ENCODE results near the gene BCO2. TPM values are rescaled to one million over a fixed set of nuclear protein-coding genes. Genes with fewer than 3 reads are reported as not detected.
A peak's percentile ranks its signal among the peaks of the same experiment; 100 is the strongest.

Gene BCO2
- total RNA-seq, 1 experiment from 2014 or later = 2.9 TPM

DNA sequence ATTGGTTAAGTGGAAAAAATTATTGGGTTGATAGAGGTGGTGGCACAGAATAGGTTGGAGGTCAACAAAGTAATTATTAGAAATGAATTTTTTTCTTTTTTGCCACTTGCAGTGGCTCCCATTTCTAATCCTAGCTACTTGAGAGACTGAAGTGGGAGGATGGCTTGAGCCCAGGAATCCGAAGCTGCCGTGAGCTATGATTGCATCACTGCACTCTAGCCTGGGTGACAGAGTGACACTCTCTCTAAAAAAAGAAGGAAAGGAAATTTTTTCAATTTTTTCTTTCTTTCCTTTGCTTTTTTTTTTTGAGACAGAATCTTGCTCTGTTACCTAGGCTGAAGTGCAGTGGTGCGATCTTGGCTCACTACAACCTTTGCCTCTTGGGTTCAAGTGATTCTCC, 2.2 kb upstream of the BCO2 start:
- Histone ChIP-seq H3K9ac (ENCODE audit: low read length) (no peak overlapping the region), H3K9me3 (ENCODE audit: low read length) (no peaks in the 10 kb centered on the region), H3K9me2 (replicated peaks; ENCODE audit: low read length) (no peaks in the 10 kb centered on the region), H3K27ac (ENCODE audit: low read length) (peak overlapping the region; percentile 29; the same call in 1 of the 2 replicates), H3F3A (ENCODE audit: low read length, unreplicated experiment) (no peaks in the 10 kb centered on the region), H3K36me3 (ENCODE audit: low read depth, low read length) (no peaks in the 10 kb centered on the region), H2AFZ (ENCODE audit: low read length) (no peak overlapping the region), H3K4me2 (ENCODE audit: low read length) (peak overlapping the region; percentile 14; the same call in 1 of the 2 replicates), H3K79me2 (ENCODE audit: low read length) (no peaks in the 10 kb centered on the region), H3K27me3 (ENCODE audit: low read length) (no peaks in the 10 kb centered on the region), H3K4me1 (ENCODE audit: insufficient read depth, low read length) (peaks cover 27% of the 10 kb centered on the region), H4K20me1 (ENCODE audit: low read length) (no peaks in the 10 kb centered on the region), H3K4me3 (ENCODE audit: low read length) (no peak overlapping the region)
- BruUV-seq (replicated peaks) = no TSS peak
- intact Hi-C loops (cut with micrococcal nuclease) = no loop called here
- TF ChIP-seq EZH2 (IDR thresholded peaks at IDR 0.05; ENCODE audit: low read length, unreplicated experiment) (no peak), CTCF (conservative IDR thresholded peaks at IDR 0.05; ENCODE audit: low read depth, low read length) (no peak), EZH2phosphoT487 (IDR thresholded peaks at IDR 0.05; ENCODE audit: borderline replicate concordance, low read length) (no peak)
- DNase-seq = peak; percentile 33
- ATAC-seq = no peak
- ChIA-PET POLR2A (ENCODE audit: unreplicated experiment) (interaction anchor here (0.6 kb wide), 1 partner anchor 57 kb away, joined by 3 read pairs; no protein-coding TSS in a partner anchor), CTCF (no interaction called here)

- Histone ChIP-seq H3K4me3 (ENCODE audit: low read length) (peak overlapping the region; percentile 58), H3K9ac (ENCODE audit: low read length) (no peak overlapping the region), H3K36me3 (ENCODE audit: low read depth, low read length) (no peaks in the 10 kb centered on the region), H3F3A (ENCODE audit: low read length, unreplicated experiment) (no peaks in the 10 kb centered on the region), H3K4me2 (ENCODE audit: low read length) (peak overlapping the region; percentile 77), H3K27ac (ENCODE audit: low read length) (no peak overlapping the region), H3K9me3 (ENCODE audit: low read length) (no peaks in the 10 kb centered on the region), H3K27me3 (ENCODE audit: low read length) (no peaks in the 10 kb centered on the region), H3K4me1 (ENCODE audit: insufficient read depth, low read length) (peaks cover 27% of the 10 kb centered on the region), H3K79me2 (ENCODE audit: low read length) (no peaks in the 10 kb centered on the region), H4K20me1 (ENCODE audit: low read length) (no peaks in the 10 kb centered on the region), H3K9me2 (replicated peaks; ENCODE audit: low read length) (no peaks in the 10 kb centered on the region), H2AFZ (ENCODE audit: low read length) (peak overlapping the region; percentile 70)
- CTCF ChIA-PET = interaction anchor here (0.6 to 1.0 kb wide), 5 partner anchors 12 to 93 kb away, joined by 3 to 10 read pairs (median 4); partner anchors contain the start of gene IL18
- TF ChIP-seq EZH2phosphoT487 (IDR thresholded peaks at IDR 0.05; ENCODE audit: borderline replicate concordance, low read length) = no peak
- TF ChIP-seq CTCF (conservative IDR thresholded peaks at IDR 0.05; ENCODE audit: low read depth, low read length) = no peak
- no peak for TF ChIP-seq EZH2 (IDR thresholded peaks at IDR 0.05; ENCODE audit: low read length, unreplicated experiment)
- POLR2A ChIA-PET (ENCODE audit: unreplicated experiment) = no interaction called here
- intact Hi-C loops (cut with micrococcal nuclease) = loop anchor here (1.0 to 5.0 kb wide), 4 partner anchors 18 to 62 kb away; no protein-coding TSS in a partner anchor
- no TSS peak for BruUV-seq (replicated peaks)
- no peak for DNase-seq
- ATAC-seq = peak; percentile 18; the same call in 1 of the 2 replicates
These were observed 264 bp downstream of the BCO2 start for GRCh38 chr11:112175599-112175952.

- Histone ChIP-seq H3K36me3 (ENCODE audit: low read depth, low read length) (no peaks in the 10 kb centered on the region), H3K4me3 (ENCODE audit: low read length) (no peak overlapping the region), H3K4me1 (ENCODE audit: insufficient read depth, low read length) (peaks cover 27% of the 10 kb centered on the region), H3K79me2 (ENCODE audit: low read length) (no peaks in the 10 kb centered on the region), H3K27ac (ENCODE audit: low read length) (no peak overlapping the region), H3K9ac (ENCODE audit: low read length) (no peak overlapping the region), H3K9me3 (ENCODE audit: low read length) (no peaks in the 10 kb centered on the region), H3K9me2 (replicated peaks; ENCODE audit: low read length) (no peaks in the 10 kb centered on the region), H3K4me2 (ENCODE audit: low read length) (no peak overlapping the region), H3F3A (ENCODE audit: low read length, unreplicated experiment) (no peaks in the 10 kb centered on the region), H4K20me1 (ENCODE audit: low read length) (no peaks in the 10 kb centered on the region), H3K27me3 (ENCODE audit: low read length) (no peaks in the 10 kb centered on the region), H2AFZ (ENCODE audit: low read length) (no peak overlapping the region)
- DNase-seq (no peak), ATAC-seq (no peak)
- BruUV-seq (replicated peaks) = no TSS peak
- intact Hi-C loops (cut with micrococcal nuclease) = loop anchor here (5.0 kb wide), 1 partner anchor 41 kb away; no protein-coding TSS in a partner anchor
- ChIA-PET CTCF (interaction anchor here (0.9 kb wide), 1 partner anchor 63 kb away, joined by 9 read pairs; no protein-coding TSS in a partner anchor), POLR2A (ENCODE audit: unreplicated experiment) (no interaction called here)
- TF ChIP-seq EZH2 (IDR thresholded peaks at IDR 0.05; ENCODE audit: low read length, unreplicated experiment) (no peak), CTCF (conservative IDR thresholded peaks at IDR 0.05; ENCODE audit: low read depth, low read length) (no peak), EZH2phosphoT487 (IDR thresholded peaks at IDR 0.05; ENCODE audit: borderline replicate concordance, low read length) (no peak)
These were observed 765 bp downstream of the BCO2 start for GRCh38 chr11:112176077-112176476.
